Left colon (tissue), 2 donors: Measurements from ENCODE around the gene ACE. TPM values are rescaled to one million over a fixed set of nuclear protein-coding genes. Genes with fewer than 3 reads are reported as not detected.

ENCODE experiments used
- ATAC-seq: fragments of 200-7000 bp; cut with Tn5 transposase; one replicate; pipeline ENCODE4 v1.9.1; 2020; ENCODE audit warnings: mild to moderate bottlenecking, moderate library complexity
- DNase-seq, 2 donors: peaks; one replicate each; pipeline ENCODE4 v3.0.0-alpha.2; 2020
- intact Hi-C, 2 donors: fragments of 100-400 bp; cut with DNase I in 1 of 2; cut with micrococcal nuclease in 1 of 2; formaldehyde crosslinking; loops; one replicate each; pipeline versions ENCODE4 v1.11.2 to v1.14.0; 2022; cut with DNase I, micrococcal nuclease
- long read RNA-seq: library from polyadenylated mRNA; unstranded; transcript quantifications from one replicate; pipeline ENCODE4 v2.0.0, GENCODE V29; 2021
- total RNA-seq, 2 donors: library from RNA; stranded (reverse); fragmentation: NEBNext Ultra II Directional; extraction: Animal tissue kit (Norgen Biotek cat#: 25700); gene quantifications; one replicate each; pipeline ENCODE4 v1.2.1, GENCODE V29; 2021
- donor health status: DM: no; HTN: no; CAD: no.
- donor health status: DM: yes; HTN: yes; CAD: no.

The ACE gene
- total RNA-seq = 10 to 100 TPM; 27.7 to 31.9 TPM
- long read RNA-seq, partial matches to known transcripts = 1 of 1 reads
- long read RNA-seq, other reads (novel, unspliced or antisense) = 0 of 1 reads

DNA sequence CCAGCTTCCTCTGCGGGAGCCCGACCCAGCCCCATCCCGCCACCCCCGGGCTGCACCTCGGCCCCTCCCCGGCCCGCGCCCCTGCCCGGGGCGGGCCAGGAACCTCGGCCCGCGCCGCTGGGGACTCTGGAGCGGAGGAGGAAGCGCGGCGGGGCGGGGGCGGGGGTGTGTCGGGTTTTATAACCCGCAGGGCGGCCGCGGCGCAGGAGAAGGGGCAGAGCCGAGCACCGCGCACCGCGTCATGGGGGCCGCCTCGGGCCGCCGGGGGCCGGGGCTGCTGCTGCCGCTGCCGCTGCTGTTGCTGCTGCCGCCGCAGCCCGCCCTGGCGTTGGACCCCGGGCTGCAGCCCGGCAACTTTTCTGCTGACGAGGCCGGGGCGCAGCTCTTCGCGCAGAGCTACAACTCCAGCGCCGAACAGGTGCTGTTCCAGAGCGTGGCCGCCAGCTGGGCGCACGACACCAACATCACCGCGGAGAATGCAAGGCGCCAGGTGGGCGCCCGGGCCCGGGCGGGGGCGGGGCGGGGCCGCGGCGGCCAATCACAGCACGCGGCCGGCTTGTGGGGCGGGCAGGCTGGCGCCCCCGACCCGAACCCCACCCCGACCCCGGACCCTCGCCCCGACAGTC lies at the start of gene ACE:
Gene ACE, plus strand, starts transcription at position 208 of the 626 bp plus-strand sequence. Its CDS starts 34 bp downstream, at position 242.
- DNase-seq = peak; percentile 64 to 83
- intact Hi-C loops = loop anchor here in 1 of 2 donors (5.0 kb wide), 2 partner anchors 50 to 75 kb away; partner anchors contain the start of gene DCAF7
- peak; percentile 74 for ATAC-seq

DNA sequence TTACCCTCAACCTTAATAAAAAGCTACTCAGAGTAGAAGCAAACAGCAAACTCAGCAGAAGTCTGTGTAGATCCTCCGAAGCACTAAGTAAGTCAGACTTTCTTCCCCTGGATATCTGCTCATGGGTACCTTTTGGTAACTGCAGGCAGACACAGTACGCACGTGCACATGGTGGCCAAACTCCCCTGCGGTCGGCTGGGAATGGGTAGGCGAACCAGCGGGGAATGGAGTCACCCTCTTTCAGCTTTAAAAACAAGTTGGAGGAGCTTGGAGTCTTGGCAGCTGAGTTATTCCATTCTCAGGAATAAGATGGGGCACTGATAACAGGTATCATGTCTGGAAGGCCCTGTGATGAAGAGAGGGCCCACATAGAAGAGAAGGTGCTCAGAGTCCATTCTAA lies 47.1 kb upstream of the ACE start:
- ATAC-seq = no peak
- intact Hi-C loops = loop anchor here (5.0 to 10.0 kb wide), 2 partner anchors 48 to 175 kb away; partner anchors contain the start of genes ACE (in 1 of the 2) and TACO1 (in 1 of the 2)
- DNase-seq = no peak

DNA sequence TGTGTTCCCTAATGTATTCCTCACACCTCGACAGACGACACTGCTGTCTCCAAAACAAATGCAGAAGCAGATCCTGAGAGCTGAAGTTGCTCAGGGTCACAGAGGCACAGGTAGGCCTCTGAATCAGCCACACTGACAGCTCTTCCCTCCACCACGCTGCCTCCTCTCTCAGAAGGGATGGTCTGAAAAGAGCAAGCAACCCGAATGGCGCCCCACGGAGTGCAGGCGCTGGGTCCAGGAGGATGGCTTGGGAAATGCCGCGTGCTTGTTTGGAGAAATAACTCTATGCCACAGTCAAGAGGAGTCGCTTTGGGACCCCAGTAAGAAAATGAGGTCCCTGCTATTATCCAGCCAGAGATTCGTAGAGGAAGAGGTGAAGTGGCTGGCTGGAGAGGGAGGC lies 46.6 kb upstream of the ACE start:
- ATAC-seq (no peak), DNase-seq (no peak)
- intact Hi-C loops = loop anchor here in 1 of 2 donors (10.0 kb wide), 1 partner anchor 175 kb away; the partner anchor contains the start of gene TACO1

- DNase-seq (no peak), ATAC-seq (no peak)
- intact Hi-C loops = loop anchor here in 1 of 2 donors (10.0 kb wide), 1 partner anchor 173 kb away; the partner anchor contains the start of gene TACO1
Observed at GRCh38 chr17:63431618-63431938, 45.3 kb upstream of the ACE start.

GRCh38 chr17:63431939-63432804 lies 44.7 kb upstream of the ACE start:
- peak in 1 of 2 donors; percentile 31 for DNase-seq
- peak; percentile 76 for ATAC-seq
- intact Hi-C loops = loop anchor here in 1 of 2 donors (10.0 kb wide), 1 partner anchor 173 kb away; the partner anchor contains the start of gene TACO1

DNA sequence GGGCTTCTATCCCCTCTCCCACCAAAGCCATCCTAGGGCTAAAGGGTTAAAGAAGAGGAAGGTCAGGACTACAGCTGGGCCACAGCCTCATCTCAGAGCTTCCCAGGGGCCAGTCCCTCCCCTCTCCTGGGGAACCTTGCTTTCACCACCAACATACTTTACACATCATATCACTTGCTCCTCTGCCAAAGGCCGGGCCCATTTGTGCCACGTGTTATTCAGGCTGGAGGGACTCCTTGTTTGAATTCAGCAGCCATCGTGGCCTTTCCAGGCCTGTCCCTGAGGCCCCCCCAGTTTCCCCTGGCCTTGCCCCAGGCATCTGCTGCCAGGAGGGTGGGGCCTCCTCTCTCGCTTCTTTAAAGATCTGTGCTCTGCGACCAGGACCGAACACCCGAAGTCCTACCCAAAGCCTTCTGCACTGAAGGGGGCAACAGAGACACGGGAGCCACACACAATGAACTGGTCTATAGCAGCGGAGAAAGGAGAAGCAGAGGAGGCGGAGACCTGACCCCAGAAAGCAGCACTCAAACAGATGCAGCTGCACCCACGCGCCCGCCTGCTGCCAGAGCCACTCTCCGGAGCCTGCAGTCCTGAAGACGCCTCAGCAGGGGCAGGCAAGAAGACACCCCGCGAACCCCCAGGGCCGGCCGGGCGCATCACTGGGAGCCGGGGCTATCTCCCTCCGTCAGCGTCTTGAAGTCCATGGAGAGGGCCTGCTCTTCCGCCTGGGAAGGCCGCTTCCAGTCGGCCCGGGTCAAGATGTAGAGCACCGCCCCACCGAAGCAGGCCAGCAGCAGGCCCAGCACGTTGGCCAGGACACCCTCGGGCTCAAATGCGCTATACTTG lies 42.9 kb upstream of the ACE start:
- DNase-seq = peak; percentile 45 to 65
- no peak for ATAC-seq
- intact Hi-C loops = loop anchor here in 1 of 2 donors (10.0 kb wide), 1 partner anchor 171 kb away; the partner anchor contains the start of gene TACO1

DNA sequence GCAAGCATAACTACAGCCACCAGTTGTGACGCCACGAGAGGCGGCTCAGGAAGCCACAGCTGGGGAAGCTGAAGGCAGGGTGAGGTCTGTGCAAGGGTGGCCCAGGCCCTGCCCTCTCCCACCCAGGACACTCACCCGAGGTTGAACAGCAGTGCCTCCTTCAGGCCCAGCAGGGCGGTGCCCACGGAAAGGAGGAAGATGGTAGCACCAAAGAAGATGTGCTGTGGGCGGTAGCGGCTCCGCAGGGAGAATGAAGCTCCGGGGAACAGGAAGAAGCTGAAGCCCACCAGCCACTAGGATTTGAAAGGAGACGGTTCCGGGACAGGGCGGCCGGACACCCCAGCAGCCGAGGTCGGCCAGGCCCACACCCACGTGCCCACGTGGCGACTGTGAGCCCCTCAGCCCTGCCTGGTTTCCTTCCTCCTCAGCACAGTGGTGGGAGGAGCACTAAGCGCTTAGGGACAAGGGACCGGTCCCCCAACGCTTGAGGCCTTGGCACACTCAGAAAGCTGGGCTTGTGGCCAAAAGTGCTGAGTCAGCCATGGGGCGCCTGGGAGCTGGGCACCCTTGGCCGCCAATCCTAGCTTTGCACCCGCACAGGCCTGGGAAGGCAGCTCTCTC lies 41.8 kb upstream of the ACE start:
- intact Hi-C loops = loop anchor here in 1 of 2 donors (10.0 kb wide), 1 partner anchor 170 kb away; the partner anchor contains the start of gene TACO1
- ATAC-seq (peak; percentile 47), DNase-seq (peak; percentile 79 to 86)

DNA sequence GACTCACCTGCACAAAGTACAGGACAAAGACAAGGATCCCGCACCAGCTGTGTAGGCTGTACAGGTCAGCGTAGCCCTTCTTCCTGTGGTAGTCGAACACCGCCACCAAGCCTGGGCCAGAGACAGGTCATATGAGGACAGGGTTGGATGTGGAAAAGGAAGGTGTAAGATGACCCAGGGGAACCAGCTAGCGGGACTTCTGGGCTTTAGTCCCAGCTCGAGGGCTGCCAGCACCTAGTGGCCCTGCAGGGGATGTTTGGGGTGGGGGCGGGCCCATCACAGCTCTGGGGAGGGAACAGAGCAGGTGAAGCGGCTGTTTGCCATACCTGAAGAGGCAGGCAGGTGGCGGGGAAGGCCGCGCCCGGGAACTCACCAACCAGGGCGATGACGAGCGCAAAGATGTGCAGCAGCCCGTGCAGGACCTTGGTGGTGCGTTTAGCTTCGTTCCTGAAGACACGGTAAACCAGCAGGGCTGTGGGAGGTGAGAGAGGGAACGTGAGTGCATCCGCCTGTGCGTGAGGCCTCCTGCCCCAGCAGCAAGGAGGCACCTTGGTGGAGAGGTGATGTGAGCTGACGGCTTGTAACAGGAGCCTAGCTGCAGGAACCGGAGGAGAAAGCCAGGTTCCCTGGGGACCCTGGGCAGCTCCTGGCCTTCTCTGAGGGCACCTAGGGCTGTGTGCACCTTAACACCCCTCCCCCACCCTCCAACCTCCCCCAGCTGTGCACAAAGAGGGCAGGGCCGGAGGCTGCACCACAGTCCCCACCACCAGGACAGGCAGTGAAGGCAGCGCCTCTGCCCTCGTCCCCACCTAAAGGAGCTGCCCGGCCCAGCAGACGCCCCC lies 41.0 kb upstream of the ACE start:
- DNase-seq (peak; percentile 66 to 67), ATAC-seq (peak; percentile 47)
- intact Hi-C loops = loop anchor here in 1 of 2 donors (10.0 kb wide), 1 partner anchor 169 kb away; the partner anchor contains the start of gene TACO1

DNA sequence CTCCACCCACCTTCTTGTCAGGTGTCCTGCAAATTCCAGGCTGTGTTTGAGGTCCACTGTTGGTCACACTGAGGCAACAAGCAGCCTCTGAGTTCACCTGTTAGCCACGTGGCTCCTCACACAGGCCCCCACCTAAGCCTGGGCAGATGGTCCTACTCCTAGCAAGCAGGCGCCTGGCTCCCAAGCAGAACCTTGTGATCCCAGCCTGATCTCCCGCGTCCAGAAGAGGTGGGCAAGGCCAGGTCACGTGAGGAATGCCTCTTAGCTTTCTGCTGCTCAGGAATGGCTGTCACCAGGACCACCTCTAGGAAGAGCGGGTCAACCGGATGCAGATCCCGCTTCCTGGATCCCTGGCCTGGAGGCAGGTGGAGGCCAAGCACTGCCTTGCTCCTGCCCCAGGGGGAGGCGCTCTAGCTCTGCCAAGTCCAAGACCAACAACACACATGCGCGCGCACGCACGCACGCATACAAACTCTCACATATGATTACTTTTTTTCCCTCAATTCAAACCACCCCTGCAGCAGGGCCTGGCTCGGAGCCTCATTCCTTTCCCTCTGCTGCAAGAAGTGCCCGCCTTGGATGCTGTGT lies 40.2 kb upstream of the ACE start:
- intact Hi-C loops = loop anchor here in 1 of 2 donors (10.0 kb wide), 1 partner anchor 168 kb away; the partner anchor contains the start of gene TACO1
- DNase-seq (peak in 1 of 2 donors; percentile 23), ATAC-seq (no peak)

GRCh38 chr17:63437287-63438091 lies 39.4 kb upstream of the ACE start:
- DNase-seq = no peak
- no peak for ATAC-seq
- intact Hi-C loops = loop anchor here in 1 of 2 donors (10.0 kb wide), 1 partner anchor 167 kb away; the partner anchor contains the start of gene TACO1

DNA sequence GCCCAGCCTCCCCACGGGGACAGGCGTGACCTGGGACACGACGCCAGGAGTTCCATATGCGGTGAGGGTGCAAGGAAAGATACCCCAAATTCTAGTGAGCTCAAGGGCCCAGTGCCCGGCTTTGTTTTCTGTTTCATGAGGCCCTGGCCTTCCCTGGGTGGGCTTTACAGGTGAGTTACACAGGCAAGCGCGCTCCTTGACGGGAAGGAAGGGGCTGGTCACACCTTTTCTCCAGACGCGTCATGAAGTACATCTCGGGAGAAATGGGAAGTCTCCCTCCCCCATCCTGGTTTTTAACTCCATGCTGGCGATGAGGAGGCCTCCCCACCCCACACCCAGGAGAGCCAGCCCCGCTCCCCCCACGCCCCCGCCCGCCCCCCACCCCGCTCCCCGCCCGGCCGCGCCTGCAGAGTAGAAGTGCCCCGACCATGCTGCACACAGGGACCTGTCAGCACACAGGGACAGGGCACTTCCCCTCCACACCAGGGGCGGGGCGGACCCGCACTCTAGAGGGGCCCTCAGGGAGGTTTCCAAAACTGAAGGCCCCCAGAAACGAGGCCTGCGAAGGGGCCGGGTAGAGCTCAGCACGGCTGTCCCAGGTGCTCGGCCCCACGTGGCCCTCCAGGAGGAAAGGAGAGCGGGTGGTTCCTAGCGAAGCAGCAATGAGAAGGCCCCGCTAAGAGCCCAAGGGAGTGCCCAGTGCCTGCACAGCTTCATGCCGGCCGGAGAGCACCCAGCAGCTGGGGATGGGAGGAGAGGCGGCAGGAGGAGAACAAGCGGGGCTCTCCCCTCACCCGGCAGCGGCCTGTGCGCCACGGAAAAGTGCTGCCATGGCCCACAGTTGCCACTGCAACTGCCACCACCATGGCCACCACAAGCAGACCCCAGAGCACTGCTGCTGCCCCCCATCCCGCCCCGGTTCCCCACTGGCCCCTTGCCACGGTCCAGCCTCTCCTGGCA lies 38.5 kb upstream of the ACE start:
- no peak for DNase-seq
- intact Hi-C loops = loop anchor here in 1 of 2 donors (10.0 kb wide), 1 partner anchor 166 kb away; the partner anchor contains the start of gene TACO1
- no peak for ATAC-seq

DNA sequence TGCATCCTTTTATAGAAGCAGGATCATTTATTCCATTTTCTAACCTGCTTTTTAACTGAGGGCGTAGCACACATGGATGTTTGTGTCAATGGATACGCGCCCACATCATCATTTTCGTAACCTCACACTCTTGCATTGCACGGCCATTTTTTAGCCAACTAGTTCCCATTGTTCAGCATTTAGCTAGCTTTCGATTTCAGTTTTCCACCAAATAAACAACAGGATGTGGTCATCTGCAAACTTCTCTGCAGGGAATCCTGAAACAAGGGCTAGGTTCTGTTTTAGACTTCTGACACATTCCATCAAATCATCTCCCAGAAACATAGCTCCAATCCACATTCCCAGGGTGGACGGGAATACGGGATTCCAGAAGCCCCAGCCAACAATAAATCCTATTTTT lies 37.2 kb upstream of the ACE start:
- no peak for ATAC-seq
- DNase-seq = no peak
- intact Hi-C loops = loop anchor here in 1 of 2 donors (10.0 kb wide), 1 partner anchor 165 kb away; the partner anchor contains the start of gene TACO1

GRCh38 chr17:63440127-63440769 lies 36.6 kb upstream of the ACE start:
- ATAC-seq (no peak), DNase-seq (no peak)
- intact Hi-C loops = no loop called here

- intact Hi-C loops = no loop called here
Observed at GRCh38 chr17:63440770-63441335, 36.0 kb upstream of the ACE start.

More at GRCh38 chr17:63440770-63441335, 36.0 kb upstream of the ACE start:
- ATAC-seq = no peak
- no peak for DNase-seq
